ENCODE measurements around the gene PRDX6.

GRCh38 chr1:173451981-173452380 is 25.2 kb upstream of the PRDX6 start:
- TF ChIP-seq EZH2 (IDR thresholded peaks at IDR 0.05; ENCODE audit: insufficient read depth, low read length) (no peak), CTCF (IDR thresholded peaks at IDR 0.05; ENCODE audit: insufficient read depth, low read depth, low read length) (no peak)

Data from astrocyte (in vitro differentiated cells and primary cell).